HepG2 (cell line): ENCODE measurements around the gene PTPN3.

Experiments
- ZNF274 ChIP-seq: sonication (generic); formaldehyde crosslinking; IDR thresholded peaks from 2 replicates; pipeline ENCODE4 v1.5.1; 2020; ENCODE audit warnings: mild to moderate bottlenecking, missing genetic modification reagents
- ZNF350 ChIP-seq: sonication (generic); formaldehyde crosslinking; IDR thresholded peaks from 2 replicates; pipeline ENCODE4 v1.4.0; 2020; ENCODE audit warnings: mild to moderate bottlenecking, low read depth, missing genetic modification reagents, borderline replicate concordance

DNA sequence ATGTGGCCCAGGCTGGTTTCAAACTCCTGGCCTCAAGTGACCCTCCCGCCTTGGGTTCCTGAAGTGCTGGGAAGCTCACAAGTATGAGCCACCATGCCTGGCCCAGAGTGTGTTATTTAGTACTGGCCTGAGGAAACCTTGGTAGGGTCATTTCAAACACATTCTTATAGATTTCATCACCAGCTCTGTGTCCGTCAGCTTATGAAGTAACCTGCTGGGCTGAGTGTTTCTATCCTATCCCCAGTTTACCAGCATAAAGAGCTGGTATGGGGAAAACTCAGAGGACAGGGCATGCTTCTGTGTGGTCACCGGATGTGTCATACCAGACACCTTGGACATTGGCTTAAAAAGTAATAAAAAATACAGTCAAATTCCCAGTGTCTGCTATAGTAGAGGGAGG lies 45.3 kb downstream of the PTPN3 start:
- TF ChIP-seq ZNF274 (CRISPR knock-in tag) (no peak), ZNF350 (no peak)
